ENCODE measurements around the gene CHMP6. TPM values are rescaled to one million over a fixed set of nuclear protein-coding genes. Genes with fewer than 3 reads are reported as not detected.

CHMP6 gene
- total RNA-seq, 2 donors from 2014 or later, result 28.4 to 32.5 TPM

GRCh38 chr17:81044428-81044763 lies 52.8 kb downstream of the CHMP6 start:
- H3K27me3 Mint-ChIP-seq (ENCODE audit: insufficient read depth), result no peaks in the 10 kb centered on the region
- no peak overlapping the region for H3K4me3 ChIP-seq (ENCODE audit: low read length)
- peak overlapping the region; percentile 66 for H3K27ac ChIP-seq (ENCODE audit: low read depth, low read length)
- 96% methylated on average over 14 of the region's 14 CpGs for WGBS, 2 experiments (ENCODE audit: insufficient coverage in 1 of 2, insufficient read length in 1 of 2)
- no peaks in the 10 kb centered on the region for H3K27me3 ChIP-seq (ENCODE audit: control insufficient read depth, insufficient read depth, low read length, poor library complexity, severe bottlenecking)
- no peak for DNase-seq
- peaks cover 7% of the 10 kb centered on the region for H3K4me1 Mint-ChIP-seq
- H3K4me3 Mint-ChIP-seq, result no peak overlapping the region
- H3K36me3 ChIP-seq (ENCODE audit: control insufficient read depth, insufficient read depth, low read length), result no peaks in the 10 kb centered on the region
- no peaks in the 10 kb centered on the region for H3K9me3 ChIP-seq (ENCODE audit: control insufficient read depth, low read length)
- no peak overlapping the region for H3K9ac ChIP-seq (ENCODE audit: extremely low read depth, low read length, poor library complexity, severe bottlenecking)
- H3K36me3 Mint-ChIP-seq (ENCODE audit: low read depth), result no peaks in the 10 kb centered on the region
- no peak for TF ChIP-seq CTCF (conservative IDR thresholded peaks at IDR 0.05)
- H3K4me1 ChIP-seq (ENCODE audit: control insufficient read depth, insufficient read depth, low read length), result no peaks in the 10 kb centered on the region
- no peaks in the 10 kb centered on the region for H3K9me3 Mint-ChIP-seq
- H3K27ac Mint-ChIP-seq, result peak overlapping the region; percentile 58

- H3K27ac ChIP-seq (ENCODE audit: low read depth, low read length), result peak overlapping the region; percentile 66
- no peak for TF ChIP-seq CTCF (conservative IDR thresholded peaks at IDR 0.05)
- no peak overlapping the region for H3K4me3 Mint-ChIP-seq
- H3K4me3 ChIP-seq (ENCODE audit: low read length), result no peak overlapping the region
- no peak overlapping the region for H3K9ac ChIP-seq (ENCODE audit: extremely low read depth, low read length, poor library complexity, severe bottlenecking)
- no peaks in the 10 kb centered on the region for H3K36me3 ChIP-seq (ENCODE audit: control insufficient read depth, insufficient read depth, low read length)
- H3K9me3 Mint-ChIP-seq, result no peaks in the 10 kb centered on the region
- no peaks in the 10 kb centered on the region for H3K9me3 ChIP-seq (ENCODE audit: control insufficient read depth, low read length)
- H3K4me1 ChIP-seq (ENCODE audit: control insufficient read depth, insufficient read depth, low read length), result no peaks in the 10 kb centered on the region
- 92 to 93% methylated on average over 23 to 28 of the region's 28 CpGs for WGBS, 2 experiments (ENCODE audit: insufficient coverage in 1 of 2, insufficient read length in 1 of 2)
- H3K36me3 Mint-ChIP-seq (ENCODE audit: low read depth), result no peaks in the 10 kb centered on the region
- H3K27me3 Mint-ChIP-seq (ENCODE audit: insufficient read depth), result no peaks in the 10 kb centered on the region
- H3K27ac Mint-ChIP-seq, result peak overlapping the region; percentile 58
- no peaks in the 10 kb centered on the region for H3K27me3 ChIP-seq (ENCODE audit: control insufficient read depth, insufficient read depth, low read length, poor library complexity, severe bottlenecking)
- peaks cover 8% of the 10 kb centered on the region for H3K4me1 Mint-ChIP-seq
- no peak for DNase-seq
These were observed 53.3 kb downstream of the CHMP6 start for GRCh38 chr17:81044764-81045589.

GRCh38 chr17:81045590-81046095 lies 54.0 kb downstream of the CHMP6 start:
- no peak for DNase-seq
- H3K36me3 ChIP-seq (ENCODE audit: control insufficient read depth, insufficient read depth, low read length), result no peaks in the 10 kb centered on the region
- H3K4me1 Mint-ChIP-seq, result peaks cover 8% of the 10 kb centered on the region
- WGBS, 2 experiments (ENCODE audit: insufficient coverage in 1 of 2, insufficient read length in 1 of 2), result 93% methylated on average over 8 of the region's 9 CpGs; no CpG with 5 or more reads in 1 of the 2 experiments
- no peaks in the 10 kb centered on the region for H3K27me3 ChIP-seq (ENCODE audit: control insufficient read depth, insufficient read depth, low read length, poor library complexity, severe bottlenecking)
- H3K4me1 ChIP-seq (ENCODE audit: control insufficient read depth, insufficient read depth, low read length), result no peaks in the 10 kb centered on the region
- H3K9ac ChIP-seq (ENCODE audit: extremely low read depth, low read length, poor library complexity, severe bottlenecking), result no peak overlapping the region
- no peak overlapping the region for H3K27ac Mint-ChIP-seq
- H3K4me3 Mint-ChIP-seq, result no peak overlapping the region
- no peaks in the 10 kb centered on the region for H3K9me3 Mint-ChIP-seq
- no peak overlapping the region for H3K27ac ChIP-seq (ENCODE audit: low read depth, low read length)
- no peaks in the 10 kb centered on the region for H3K36me3 Mint-ChIP-seq (ENCODE audit: low read depth)
- no peak for TF ChIP-seq CTCF (conservative IDR thresholded peaks at IDR 0.05)
- H3K4me3 ChIP-seq (ENCODE audit: low read length), result no peak overlapping the region
- no peaks in the 10 kb centered on the region for H3K9me3 ChIP-seq (ENCODE audit: control insufficient read depth, low read length)
- no peaks in the 10 kb centered on the region for H3K27me3 Mint-ChIP-seq (ENCODE audit: insufficient read depth)
